ENCODE measurements around the gene HDAC4.

GRCh38 chr2:239072786-239073185 is 328.0 kb downstream of the HDAC4 start:
- no peak for TF ChIP-seq CTCF (IDR thresholded peaks at IDR 0.05; ENCODE audit: insufficient read depth, low read length, poor library complexity, severe bottlenecking)
- TF ChIP-seq EZH2phosphoT487 (conservative IDR thresholded peaks at IDR 0.05; ENCODE audit: low read length) = no peak
